CD4-positive, alpha-beta T cell treated with Interleukin-15 for 4 hours (primary cell): Measurements from ENCODE around the gene RPRD1B.

ENCODE experiments used
- DNase-seq: peaks from one replicate; pipeline ENCODE4 v3.0.0-alpha.2; 2020; ENCODE audit warnings: low spot score

Gene RPRD1B

GRCh38 chr20:38036366-38036765 is 2.8 kb downstream of the RPRD1B start:
- DNase-seq = no peak

GRCh38 chr20:38040276-38040675 is 6.7 kb downstream of the RPRD1B start:
- DNase-seq = no peak

- peak; percentile 52 for DNase-seq
Observed at GRCh38 chr20:38043512-38044300, 10.2 kb downstream of the RPRD1B start.

- no peak for DNase-seq
Observed at GRCh38 chr20:38044685-38045084, 11.1 kb downstream of the RPRD1B start.

DNA sequence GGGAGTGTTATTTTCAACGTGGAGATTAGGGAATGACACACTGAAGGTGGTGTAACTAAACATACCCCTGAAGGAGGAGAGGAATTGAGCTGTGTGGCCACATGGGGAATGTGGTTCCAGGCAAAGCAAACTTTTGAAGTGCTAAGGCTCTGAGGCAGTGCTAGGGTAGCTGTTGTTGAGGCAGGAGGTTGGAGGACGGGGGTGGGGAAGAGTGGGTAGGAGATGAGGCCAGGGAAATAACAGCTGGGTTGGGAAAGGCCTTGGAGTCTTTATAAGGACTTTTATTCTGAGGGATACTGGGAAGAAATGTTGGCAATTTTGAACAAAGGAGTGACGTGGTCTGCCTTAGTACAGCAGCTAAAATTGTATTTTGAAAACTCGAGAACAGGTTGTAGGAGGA is 13.0 kb downstream of the RPRD1B start:
- no peak for DNase-seq

- DNase-seq = no peak
Observed at GRCh38 chr20:38049800-38050199, 16.3 kb downstream of the RPRD1B start.

DNA sequence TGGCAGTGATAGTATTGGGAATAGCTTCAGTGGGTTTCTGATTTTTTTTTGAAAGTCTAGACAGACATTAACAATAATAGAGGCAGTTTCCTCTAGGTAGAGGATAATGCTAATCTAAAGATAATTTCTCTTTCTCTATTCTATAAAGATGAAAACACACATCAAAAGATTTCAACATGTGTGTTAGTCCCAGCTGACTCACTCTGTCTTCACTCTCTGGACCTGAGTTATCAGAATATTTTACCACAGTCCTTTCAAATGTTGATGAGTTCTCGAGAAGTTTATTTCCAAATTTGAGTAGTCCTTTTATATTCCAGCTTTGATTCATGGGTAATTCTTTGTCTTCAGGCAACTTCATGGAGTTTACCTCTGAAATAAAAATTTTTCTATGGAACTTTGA is 17.1 kb downstream of the RPRD1B start:
- DNase-seq = peak; percentile 4

DNA sequence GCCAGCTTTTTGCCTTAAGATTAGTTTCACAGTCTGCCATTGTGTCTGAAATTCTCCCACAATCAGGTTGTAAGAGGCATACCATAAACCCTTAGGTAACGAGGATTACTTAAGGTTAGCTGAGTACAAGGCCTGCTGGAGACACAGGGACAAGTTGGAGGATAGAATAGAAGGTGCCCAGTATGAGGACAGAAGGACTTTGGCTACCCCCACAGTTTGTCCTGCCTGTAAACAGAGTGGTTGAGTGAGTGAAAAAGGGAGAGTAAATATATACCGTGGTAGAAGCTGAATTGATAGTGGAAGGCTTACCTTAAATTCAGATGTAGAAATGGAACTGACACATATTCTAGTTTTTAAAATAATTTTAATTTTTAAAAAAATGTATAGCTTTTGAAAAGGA is 19.3 kb downstream of the RPRD1B start:
- no peak for DNase-seq

- no peak for DNase-seq
Observed at GRCh38 chr20:38054647-38055046, 21.1 kb downstream of the RPRD1B start.

DNA sequence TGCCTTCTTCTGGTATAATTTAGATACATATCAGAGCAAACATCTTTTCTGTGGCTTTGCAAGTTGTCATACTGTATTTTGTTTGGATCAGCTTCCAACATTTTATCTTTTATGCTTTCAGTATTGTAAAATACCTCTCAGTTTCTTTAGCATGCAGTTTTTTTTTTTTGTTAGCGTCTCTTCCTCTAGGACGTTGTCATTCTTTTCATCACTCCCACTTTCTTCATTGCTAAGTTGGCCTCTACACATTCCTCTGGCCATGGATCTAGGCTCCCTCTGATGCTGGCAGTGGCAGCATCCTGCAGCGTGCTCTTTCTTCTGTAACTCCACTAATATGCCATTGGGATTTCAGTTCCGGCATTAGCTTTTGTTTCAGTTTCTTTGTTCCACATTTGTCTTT is 21.7 kb downstream of the RPRD1B start:
- no peak for DNase-seq

GRCh38 chr20:38055848-38056247 is 22.3 kb downstream of the RPRD1B start:
- DNase-seq = no peak

GRCh38 chr20:38057351-38057972 is 23.9 kb downstream of the RPRD1B start:
- peak; percentile 73 for DNase-seq

DNA sequence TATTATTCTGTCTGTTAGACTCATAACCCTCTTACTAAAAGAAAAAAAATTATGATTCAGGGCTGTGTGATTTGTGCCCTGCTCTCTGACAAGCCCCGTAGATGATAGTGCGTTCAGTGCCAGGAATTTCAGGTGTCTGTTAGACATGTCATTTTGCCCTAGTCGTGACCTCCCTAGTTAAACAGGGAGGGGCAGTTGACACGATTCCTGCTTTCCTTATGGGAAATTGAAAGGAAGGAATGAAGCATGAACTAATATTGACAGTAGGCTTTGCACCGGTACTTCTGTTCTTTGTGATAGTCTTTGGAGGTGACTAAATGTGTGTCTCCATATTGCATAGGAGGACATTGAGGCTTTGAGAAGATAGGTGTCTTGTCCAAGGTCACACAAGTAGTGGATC is 26.3 kb downstream of the RPRD1B start:
- no peak for DNase-seq

- no peak for DNase-seq
Observed at GRCh38 chr20:38060536-38060935, 27.0 kb downstream of the RPRD1B start.

DNA sequence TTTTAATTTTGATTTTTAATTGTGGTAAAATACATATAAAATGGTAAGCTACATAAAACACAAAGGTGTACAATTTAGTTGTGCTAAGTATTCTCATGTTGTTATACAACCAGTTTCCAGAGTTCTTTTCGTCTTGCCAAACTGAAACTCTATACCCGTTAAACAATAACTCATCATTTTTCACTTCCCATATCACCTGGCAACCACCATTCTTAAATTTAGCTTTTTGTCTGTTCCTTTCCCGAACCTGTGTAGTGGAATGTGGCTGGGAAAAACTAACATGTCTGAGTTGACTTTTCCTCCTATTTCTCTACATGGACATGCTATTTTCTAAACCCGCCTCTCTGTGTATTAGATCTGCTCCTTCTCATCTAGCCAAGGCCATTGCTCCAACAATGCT is 27.6 kb downstream of the RPRD1B start:
- no peak for DNase-seq

DNA sequence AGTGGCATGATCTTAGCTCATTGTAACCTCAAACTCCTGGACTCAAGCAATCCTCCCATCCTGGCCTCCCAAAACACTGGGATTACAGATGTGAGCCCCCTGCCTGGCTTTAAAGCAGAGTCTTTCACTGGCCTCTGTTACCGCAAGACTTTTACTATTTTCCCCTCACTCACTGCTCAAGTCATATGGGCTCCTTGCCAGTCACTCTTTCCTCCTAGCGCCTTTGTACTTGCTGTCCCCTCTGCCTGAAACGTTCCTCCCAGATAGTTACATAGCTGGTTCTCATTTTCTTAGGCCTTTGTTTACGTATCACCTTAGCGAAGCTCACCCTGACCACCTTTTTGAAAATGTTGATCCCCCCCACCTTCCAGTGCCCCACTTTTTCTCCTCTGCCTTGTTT is 29.3 kb downstream of the RPRD1B start:
- DNase-seq = no peak

GRCh38 chr20:38063911-38064530 is 30.5 kb downstream of the RPRD1B start:
- no peak for DNase-seq

DNA sequence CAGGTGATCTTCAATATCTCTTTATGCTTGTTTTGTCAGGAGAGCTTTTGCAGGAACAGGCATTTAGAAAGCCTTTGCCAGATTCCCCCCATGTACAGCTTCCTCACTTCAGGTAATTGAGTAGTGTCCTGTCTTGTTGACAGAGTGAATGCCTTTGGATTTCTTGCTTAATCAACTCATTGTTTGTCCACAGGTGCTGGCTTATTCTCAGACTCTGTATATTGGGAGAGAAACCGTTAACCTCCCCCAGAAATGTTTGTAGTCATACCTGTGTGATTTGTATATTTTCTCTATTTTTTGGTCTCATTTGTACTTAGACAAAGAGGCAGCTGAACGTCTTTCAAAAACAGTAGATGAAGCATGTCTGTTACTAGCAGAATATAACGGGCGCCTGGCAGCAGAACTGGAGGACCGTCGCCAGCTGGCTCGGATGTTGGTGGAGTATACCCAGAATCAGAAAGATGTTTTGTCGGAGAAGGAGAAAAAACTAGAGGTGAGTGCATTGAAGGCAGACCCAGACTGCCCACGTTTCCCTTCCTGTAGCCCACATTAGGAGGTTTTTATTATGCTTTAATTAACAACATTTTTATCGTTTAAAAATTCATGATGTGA is 32.3 kb downstream of the RPRD1B start:
- DNase-seq = no peak

DNA sequence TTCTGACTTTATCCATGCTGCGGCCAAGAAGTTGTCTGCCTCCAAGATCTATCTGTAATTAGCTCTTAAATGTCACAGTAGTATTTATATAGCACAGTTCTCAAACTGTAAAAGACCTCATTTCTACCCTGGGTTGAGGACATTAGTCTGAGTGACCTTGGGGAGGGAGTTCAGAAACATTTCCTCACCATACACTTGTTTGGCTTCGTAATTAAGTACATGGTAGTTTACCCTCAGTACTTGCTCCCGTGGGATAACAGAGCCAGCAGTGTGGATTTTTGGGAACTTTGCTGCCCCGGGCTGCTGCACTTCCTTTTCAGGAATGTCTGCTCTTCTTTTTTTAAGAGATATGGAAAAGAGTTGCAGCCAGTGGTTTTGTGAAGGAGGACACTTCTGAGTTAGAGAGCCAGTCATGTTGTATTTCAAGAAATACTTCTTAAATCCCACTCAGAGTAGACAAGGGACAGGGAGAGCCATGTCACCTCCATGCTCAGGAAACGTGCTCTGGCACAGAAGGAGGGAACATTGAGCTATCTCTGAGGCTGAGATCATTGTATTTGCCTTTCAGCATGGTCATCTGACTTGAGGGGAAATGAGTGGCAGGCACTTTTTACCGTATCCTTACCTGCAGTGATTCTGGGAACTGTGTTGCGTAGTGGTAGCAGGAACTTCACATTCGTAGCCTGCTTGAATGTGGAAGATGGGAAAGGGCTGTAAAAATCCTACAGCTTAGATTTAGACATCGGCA is 33.6 kb downstream of the RPRD1B start:
- no peak for DNase-seq

DNA sequence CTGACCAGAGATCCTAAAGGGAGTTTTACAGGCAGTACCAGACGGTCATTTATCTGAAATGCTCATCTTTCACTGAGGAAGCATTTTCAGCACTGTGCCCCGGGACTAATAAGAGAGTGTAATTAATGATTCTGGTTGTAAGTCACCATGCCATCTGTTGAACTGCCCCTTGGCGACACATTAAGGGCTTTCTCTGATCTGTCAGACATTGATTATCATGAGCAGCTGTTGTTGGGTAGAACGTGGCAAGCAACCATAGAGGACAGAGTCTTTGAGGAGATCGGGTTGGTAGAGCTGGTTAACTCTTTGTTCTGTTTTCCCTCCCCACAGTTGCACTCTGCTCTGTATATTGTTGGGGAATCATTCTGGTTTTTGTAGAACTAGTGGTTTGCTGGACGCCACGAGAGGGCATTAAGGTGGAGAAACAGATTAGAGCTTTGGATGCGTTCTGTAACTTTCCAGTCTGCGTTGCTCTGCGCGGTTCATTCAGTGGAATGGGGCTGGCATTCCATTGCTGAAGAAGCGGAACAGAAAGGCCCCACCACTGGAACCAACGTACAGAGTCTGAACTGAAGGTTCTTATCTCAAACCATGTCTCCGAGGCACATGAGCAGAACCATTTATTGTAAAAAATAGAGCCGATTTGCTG is 34.3 kb downstream of the RPRD1B start:
- no peak for DNase-seq

DNA sequence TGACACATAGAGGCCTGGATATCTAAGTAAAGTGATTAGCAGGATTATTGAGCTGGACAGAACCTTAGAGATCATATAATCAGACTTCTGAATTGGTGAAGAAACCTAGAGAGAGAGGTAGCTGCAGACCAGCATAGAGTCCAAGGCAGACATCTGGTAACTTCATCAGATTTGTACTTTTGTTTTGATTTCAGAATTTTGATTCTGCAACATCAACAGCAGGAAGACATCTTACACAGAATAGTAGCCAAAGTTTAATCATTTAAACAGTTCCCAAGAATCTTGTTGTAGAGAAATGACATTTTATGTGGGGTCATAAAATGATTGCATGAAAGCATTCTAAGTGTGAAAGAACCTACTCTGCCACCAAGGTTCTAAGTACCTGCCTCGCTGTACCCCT is 39.4 kb downstream of the RPRD1B start:
- no peak for DNase-seq
